Measurements from ENCODE around the gene NRF1. TPM values are rescaled to one million over a fixed set of nuclear protein-coding genes. Genes with fewer than 3 reads are reported as not detected.
"Not testable (repeated sequence)": the region's sequence is repeated elsewhere in the genome, so short reads cannot be mapped to it uniquely, and the experiment has no call there.

The NRF1 gene
- total RNA-seq (2014; rRNA removed; shearing (Covaris generic)) = 10.7 and 15.7 TPM in 2 replicates

DNA sequence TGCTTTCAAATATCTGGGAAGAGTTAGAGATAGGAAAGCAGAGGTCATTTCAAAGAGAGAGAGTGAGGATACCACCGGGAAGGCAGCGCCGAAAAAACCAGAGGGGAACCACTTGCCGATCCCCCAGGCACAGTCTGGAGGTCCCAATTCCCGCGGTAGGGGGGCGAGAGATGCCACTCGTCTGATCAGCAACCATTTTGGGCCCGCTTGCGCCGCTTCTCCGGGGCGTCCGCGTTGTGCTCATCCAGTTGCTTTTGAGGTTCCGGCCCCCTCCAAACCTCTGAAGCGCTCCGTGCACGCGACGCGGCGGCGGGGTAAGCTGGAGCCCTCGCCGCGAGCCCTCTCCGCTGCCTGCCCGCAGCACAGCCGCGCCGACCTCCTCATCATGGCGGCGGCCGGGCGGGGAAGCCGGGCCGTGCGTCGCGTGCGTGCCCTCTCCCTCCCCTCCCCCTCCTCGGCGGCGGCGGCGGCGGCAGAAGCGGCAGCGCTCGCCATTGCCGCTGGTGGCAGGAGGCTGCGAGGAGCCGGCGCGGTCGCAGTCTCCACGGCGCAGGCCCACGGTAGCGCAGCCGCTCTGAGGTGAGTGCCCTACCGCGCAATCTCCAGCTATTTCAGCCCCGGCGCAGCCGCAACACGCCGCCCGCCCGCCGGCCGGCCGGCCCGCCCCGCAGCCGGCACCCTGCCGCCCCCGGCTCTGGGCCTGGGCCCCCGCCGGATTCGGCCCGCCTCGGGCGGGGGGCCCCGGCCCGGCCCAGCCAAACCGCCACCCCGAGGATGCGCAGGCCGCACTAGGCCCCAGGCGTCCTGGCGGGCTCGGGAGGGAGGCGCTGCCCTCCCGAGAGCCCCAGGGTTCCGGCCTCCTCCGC is at the start of gene NRF1:
Gene NRF1 (plus strand): TSS at position 475 of the 866 bp plus-strand sequence. CDS start 45,632 bp downstream, outside the sequence.
- peak; percentile 99 for DNase-seq (ENCODE audit: low read depth)

DNA sequence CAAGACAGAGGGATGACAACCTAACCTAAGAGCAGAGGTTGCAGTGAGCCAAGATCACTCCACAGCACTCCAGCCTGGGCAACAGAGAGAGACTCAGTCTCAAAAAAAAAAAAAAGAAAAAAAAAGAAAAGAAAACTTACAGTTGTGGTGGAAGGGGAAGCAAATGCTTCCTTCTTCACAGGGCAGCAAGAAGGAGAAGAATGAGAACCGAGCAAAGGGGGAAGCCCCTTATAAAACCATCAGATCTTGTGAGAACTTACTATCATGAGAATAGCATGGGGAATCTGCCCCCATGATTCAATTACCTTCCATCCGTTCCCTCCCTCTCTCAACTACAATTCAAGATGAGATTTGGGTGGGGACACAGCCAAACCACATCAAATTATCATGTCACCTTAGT is 45.2 kb upstream of the NRF1 start:
- DNase-seq (ENCODE audit: low read depth) = not testable (repeated sequence)

GRCh38 chr7:129567377-129567776 is 44.1 kb upstream of the NRF1 start:
- no peak for DNase-seq (ENCODE audit: low read depth)

GRCh38 chr7:129568240-129568639 is 43.3 kb upstream of the NRF1 start:
- no peak for DNase-seq (ENCODE audit: low read depth)

GRCh38 chr7:129569326-129569725 is 42.2 kb upstream of the NRF1 start:
- DNase-seq (ENCODE audit: low read depth) = no peak

DNA sequence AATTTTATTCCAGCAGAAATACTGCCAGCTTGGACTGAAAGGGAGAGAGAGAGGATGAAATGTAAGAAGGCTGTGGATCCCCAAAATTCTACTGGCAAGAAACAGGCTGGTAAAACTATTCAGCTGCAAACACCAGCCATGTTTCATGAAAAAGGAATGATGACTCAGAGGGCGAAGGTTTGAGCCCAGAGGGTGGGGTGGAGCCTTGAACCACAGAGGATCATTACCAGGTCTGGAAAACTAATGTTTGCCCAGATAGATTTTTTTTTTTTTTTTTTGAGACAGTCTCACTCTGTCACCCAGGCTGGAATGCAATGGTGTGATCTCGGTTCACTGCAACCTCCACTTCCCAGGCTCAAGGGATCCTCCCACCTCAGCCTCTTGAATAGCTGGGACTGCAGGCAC is 41.7 kb upstream of the NRF1 start:
- DNase-seq (ENCODE audit: low read depth) = peak; percentile 96

DNA sequence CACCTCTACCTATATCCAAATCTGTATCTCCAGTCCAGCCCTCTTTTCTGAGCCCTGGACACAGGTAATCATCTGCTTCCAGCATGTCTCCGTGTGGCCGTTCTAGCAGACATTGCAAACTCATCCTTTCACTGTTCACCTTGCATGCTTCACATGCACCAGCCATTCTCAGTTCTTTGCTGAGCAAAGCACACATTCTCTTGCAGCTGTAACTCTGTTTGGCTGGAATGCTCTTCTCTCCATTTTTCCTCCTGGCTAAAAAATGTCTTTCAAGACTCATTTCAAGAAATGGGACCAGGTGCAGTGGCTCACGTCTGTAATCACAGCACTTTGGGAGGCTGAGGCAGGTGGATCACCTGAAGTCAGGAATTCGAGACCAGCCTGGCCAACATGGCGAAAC is 40.3 kb upstream of the NRF1 start:
- no peak for DNase-seq (ENCODE audit: low read depth)

- no peak for DNase-seq (ENCODE audit: low read depth)
These were observed 39.3 kb upstream of the NRF1 start for GRCh38 chr7:129572205-129572604.

- DNase-seq (ENCODE audit: low read depth) = peak; percentile 79
These were observed 37.0 kb upstream of the NRF1 start for GRCh38 chr7:129574487-129574886.

DNA sequence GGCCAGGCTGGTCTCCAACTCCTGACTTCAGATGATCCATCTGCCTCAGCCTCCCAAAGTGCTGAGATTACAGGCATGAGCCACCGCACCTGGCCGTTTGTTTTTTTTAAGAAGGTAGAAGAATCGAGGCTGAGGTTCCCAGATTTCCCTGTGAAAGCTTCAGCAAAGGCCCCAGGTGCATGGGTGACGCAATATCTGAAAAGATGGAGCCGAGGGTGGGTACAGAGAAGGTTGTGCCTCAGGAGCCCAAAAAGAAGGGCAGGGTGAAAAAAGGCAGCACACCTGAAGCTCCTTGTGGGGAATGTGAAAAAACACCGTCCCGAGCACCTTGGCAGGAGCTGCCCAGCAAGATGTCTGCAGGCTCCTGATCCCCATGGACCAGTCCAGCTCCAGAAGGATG is 35.8 kb upstream of the NRF1 start:
- no peak for DNase-seq (ENCODE audit: low read depth)

DNA sequence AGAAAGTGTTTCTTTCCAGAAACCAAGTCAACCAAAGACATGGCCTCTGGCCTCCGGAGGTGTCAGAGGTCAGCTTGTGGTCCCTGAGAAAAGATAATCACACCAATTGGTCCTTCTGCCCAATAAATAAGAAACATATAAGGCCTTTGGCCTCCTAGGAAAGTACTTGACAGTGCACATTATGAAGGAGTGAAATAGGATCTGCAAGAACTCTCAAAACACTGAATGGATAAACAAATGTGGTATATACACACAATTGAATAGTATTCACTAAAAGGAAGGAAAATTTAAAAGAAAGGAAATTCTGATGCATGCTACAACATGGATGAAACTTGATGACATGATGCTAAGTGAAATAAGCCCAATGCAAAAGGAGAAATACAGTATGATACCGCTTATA is 35.4 kb upstream of the NRF1 start:
- DNase-seq (ENCODE audit: low read depth) = no peak

GRCh38 chr7:129578829-129579228 is 32.7 kb upstream of the NRF1 start:
- DNase-seq (ENCODE audit: low read depth) = no peak

- DNase-seq (ENCODE audit: low read depth) = not testable (repeated sequence)
These were observed 25.3 kb upstream of the NRF1 start for GRCh38 chr7:129586179-129586578.

- no peak for DNase-seq (ENCODE audit: low read depth)
These were observed 23.3 kb upstream of the NRF1 start for GRCh38 chr7:129588268-129588667.

- DNase-seq (ENCODE audit: low read depth) = no peak
These were observed 19.7 kb upstream of the NRF1 start for GRCh38 chr7:129591868-129592267.

DNA sequence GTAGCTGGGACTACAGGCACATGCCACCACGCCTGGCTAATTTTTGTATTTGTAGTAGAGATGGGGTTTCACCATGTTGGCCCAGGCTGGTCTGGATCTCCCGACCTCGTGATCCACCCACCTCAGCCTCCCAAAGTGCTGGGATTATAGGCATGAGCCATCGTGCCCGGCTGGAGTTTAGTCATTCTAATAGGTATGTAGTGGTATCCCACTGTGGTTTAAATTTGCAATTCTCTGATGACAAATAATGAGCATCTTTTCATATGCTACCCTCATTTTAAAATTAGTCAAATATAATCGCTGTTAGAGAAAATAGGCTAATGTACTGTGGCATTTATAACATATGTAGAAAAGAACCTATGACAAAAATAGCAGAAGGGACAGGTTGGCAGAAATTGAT is 15.1 kb upstream of the NRF1 start:
- DNase-seq (ENCODE audit: low read depth) = peak; percentile 75

DNA sequence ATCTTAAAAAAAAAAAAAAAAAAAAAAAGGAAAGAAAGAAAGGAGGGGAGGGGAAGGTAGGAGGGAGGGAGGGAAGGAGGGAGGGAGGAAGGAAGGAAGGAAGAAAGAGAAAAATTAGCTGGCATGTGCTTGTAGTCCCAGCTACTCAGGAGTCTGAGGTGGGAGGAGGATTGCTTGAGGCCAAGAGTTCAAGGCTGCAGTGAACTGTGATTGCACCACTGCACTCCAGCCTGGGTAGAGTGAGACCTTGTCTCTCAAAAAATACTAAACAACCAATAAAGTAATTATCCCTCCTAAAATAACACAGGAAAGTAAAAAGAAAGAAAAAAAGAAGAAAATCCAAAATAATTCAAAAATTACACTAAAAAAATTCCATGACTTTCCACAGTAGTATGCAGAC is 13.8 kb upstream of the NRF1 start:
- no peak for DNase-seq (ENCODE audit: low read depth)

GRCh38 chr7:129599174-129599573 is 12.3 kb upstream of the NRF1 start:
- no peak for DNase-seq (ENCODE audit: low read depth)

GRCh38 chr7:129603594-129603993 is 7.9 kb upstream of the NRF1 start:
- not testable (repeated sequence) for DNase-seq (ENCODE audit: low read depth)

DNA sequence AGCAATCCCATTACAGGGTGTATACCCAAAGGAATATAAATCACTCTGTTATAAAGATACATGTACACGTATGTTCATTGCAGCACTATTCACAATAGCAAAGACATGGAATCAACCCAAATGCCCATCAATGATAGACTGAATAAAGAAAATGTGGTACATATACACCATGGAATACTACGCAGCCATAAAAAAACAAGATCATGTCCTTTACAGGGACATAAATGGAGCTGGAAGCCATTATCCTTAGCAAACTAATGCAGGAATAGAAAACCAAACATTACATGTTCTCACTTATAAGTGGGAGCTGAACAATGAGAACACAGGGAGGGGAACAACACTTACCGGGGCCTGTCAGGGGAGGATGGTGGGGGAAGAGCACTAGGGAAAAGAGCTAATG is 7.5 kb upstream of the NRF1 start:
- not testable (repeated sequence) for DNase-seq (ENCODE audit: low read depth)

GRCh38 chr7:129604713-129605437 is 6.6 kb upstream of the NRF1 start:
- DNase-seq (ENCODE audit: low read depth) = no peak

DNA sequence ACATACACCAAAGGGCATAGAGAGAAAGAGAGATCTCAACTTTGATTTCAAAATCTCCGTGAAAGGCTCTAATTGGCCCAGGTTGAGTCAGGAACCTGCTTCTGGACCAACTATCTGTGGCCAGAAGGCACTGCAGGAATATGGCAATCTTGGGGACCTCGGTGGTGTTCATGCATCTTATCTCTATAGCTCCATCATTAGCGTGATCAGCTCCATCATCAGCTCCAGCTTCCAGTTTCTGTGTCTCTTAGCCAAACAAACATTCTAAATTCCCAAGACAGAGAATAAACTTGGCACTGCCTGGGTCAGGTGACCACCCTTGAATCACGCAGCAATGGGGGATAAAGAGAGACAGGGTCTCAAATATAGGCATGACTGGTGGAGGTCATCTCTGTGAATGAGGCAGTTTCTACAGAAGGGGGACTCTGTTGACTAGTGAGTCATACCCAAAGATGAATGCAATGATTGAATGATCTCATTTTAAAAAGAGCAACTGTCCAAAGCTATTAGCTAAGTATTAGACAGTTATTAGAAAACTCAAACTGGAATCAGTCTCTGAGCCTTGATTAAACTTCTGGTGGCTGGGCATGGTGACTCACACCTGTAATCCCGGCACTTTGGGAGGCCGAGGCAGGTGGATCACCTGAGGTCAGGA is 5.4 kb upstream of the NRF1 start:
- no peak for DNase-seq (ENCODE audit: low read depth)

All from Daoy (cell line).